Smooth muscle cell (in vitro differentiated cells): ENCODE measurements around the gene FLYWCH1. TPM values are rescaled to one million over a fixed set of nuclear protein-coding genes. Genes with fewer than 3 reads are reported as not detected.

Experiments
- DNase-seq: peaks from one replicate; lab custom pipeline; 2025; ENCODE audit not compliant: unreplicated experiment; lab: John Stamatoyannopoulos, UW
- H2AFZ ChIP-seq: fragments of 200-600 bp; sonication (generic); 2 replicates; pipeline ENCODE4 v1.6.0; 2016; ENCODE audit warnings: antibody characterized with exemption, low read depth, mild to moderate bottlenecking
- H3F3A ChIP-seq: fragments of 200-600 bp; sonication (generic); 2 replicates; pipeline ENCODE4 v1.6.0; 2017; ENCODE audit warnings: antibody characterized with exemption, low read depth
- H3K27ac ChIP-seq: fragments of 200-600 bp; sonication (generic); 2 replicates; pipeline ENCODE4 v1.5.1; 2016; ENCODE audit warnings: low read depth, mild to moderate bottlenecking
- H3K27me3 ChIP-seq: fragments of 200-600 bp; sonication (generic); 2 replicates; pipeline ENCODE4 v1.6.1; 2016; ENCODE audit warnings: low read depth, mild to moderate bottlenecking
- H3K36me3 ChIP-seq: fragments of 200-600 bp; sonication (generic); 2 replicates; pipeline ENCODE4 v1.5.1; 2016; ENCODE audit warnings: low read depth
- H3K4me1 ChIP-seq: fragments of 200-600 bp; sonication (generic); 2 replicates; pipeline ENCODE4 v1.5.1; 2016; ENCODE audit warnings: low read depth
- H3K4me2 ChIP-seq: fragments of 200-600 bp; sonication (generic); 2 replicates; pipeline ENCODE4 v1.6.0; 2016; ENCODE audit warnings: mild to moderate bottlenecking
- H3K4me3 ChIP-seq: fragments of 200-600 bp; sonication (generic); 2 replicates; pipeline ENCODE4 v1.5.1; 2016; ENCODE audit warnings: mild to moderate bottlenecking
- H3K79me2 ChIP-seq: fragments of 200-600 bp; sonication (generic); 2 replicates; pipeline ENCODE4 v1.6.0; 2016; ENCODE audit warnings: low read depth, mild to moderate bottlenecking
- H3K9ac ChIP-seq: fragments of 200-600 bp; sonication (generic); 2 replicates; pipeline ENCODE4 v1.6.0; 2016; ENCODE audit warnings: low read depth
- H3K9me3 ChIP-seq: fragments of 200-600 bp; sonication (generic); replicated peaks from 2 replicates; pipeline ENCODE4 v1.5.1; 2016; ENCODE audit warnings: low read depth
- H4K20me1 ChIP-seq: fragments of 200-600 bp; sonication (generic); 2 replicates; pipeline ENCODE4 v1.6.0; 2016; ENCODE audit warnings: low read depth
- CTCF ChIP-seq: fragments of 200-600 bp; sonication (generic); IDR thresholded peaks from 2 replicates; pipeline ENCODE4 v1.5.1; 2017; ENCODE audit warnings: borderline replicate concordance, mild to moderate bottlenecking, antibody characterized with exemption; ENCODE audit not compliant: insufficient read depth, poor library complexity, severe bottlenecking
- WGBS: methylation state at CpG from one replicate; pipeline ENCODE4 v1.1.7; 2016; ENCODE audit warnings: low lambda C conversion rate; 5-methylcytosine and 5-hydroxymethylcytosine counted together
- polyA plus RNA-seq: library from polyadenylated mRNA; unstranded; fragments of >200 nt; fragmentation: Nextera tagmentation; extraction: Ambion mirVana; gene quantifications from 2 replicates; pipeline ENCODE4 v1.2.1, GENCODE V29; 2016
- total RNA-seq: library from RNA; depleted of rRNA; stranded (reverse); fragments of >200 nt; gene quantifications from 2 replicates; pipeline ENCODE4 v1.2.3, GENCODE V29; 2014

Gene FLYWCH1
- total and polyA plus RNA-seq, 2 experiments from 2014 or later: 13.5 to 26.0 TPM

- Histone ChIP-seq H3K9me3 (no peaks in the 10 kb centered on the region), H4K20me1 (peaks cover 11% of the 10 kb centered on the region), H3K4me3 (peak overlapping the region; percentile 63), H2AFZ (no peak overlapping the region), H3K4me1 (peaks cover 13% of the 10 kb centered on the region), H3K79me2 (no peaks in the 10 kb centered on the region), H3K36me3 (no peaks in the 10 kb centered on the region), H3K27me3 (peaks cover 46% of the 10 kb centered on the region), H3K9ac (no peak overlapping the region), H3F3A (no peaks in the 10 kb centered on the region), H3K27ac (no peak overlapping the region), H3K4me2 (peak overlapping the region; percentile 98)
- DNase-seq: no peak
- WGBS: 63% methylated on average over 12 of the region's 18 CpGs
- TF ChIP-seq CTCF: no peak
These were observed 56.6 kb downstream of the FLYWCH1 start for GRCh38 chr16:2968368-2968737.

- peaks cover 11% of the 10 kb centered on the region for H4K20me1 ChIP-seq
- WGBS: 2% methylated on average over 89 of the region's 98 CpGs
- H3K9ac ChIP-seq: no peak within 1 kb of the TSS
- no peak for TF ChIP-seq CTCF
- no peaks in the 10 kb centered on the region for H3K9me3 ChIP-seq
- DNase-seq: peak; percentile 90
- no peak within 1 kb of the TSS for H3K27ac ChIP-seq
- H3F3A ChIP-seq: no peaks in the 10 kb centered on the region
- no peaks in the 10 kb centered on the region for H3K36me3 ChIP-seq
- peak within 1 kb of the TSS; percentile 84 for H2AFZ ChIP-seq
- peak within 1 kb of the TSS; percentile 98 for H3K4me2 ChIP-seq
- no peaks in the 10 kb centered on the region for H3K79me2 ChIP-seq
- peak within 1 kb of the TSS; percentile 63 for H3K4me3 ChIP-seq
- H3K4me1 ChIP-seq: peaks cover 8% of the 10 kb centered on the region
- peaks cover 40% of the 10 kb centered on the region for H3K27me3 ChIP-seq
These were observed 57.2 kb downstream of the FLYWCH1 start, which contains the start of gene PAQR4 for GRCh38 chr16:2968738-2969544. TSS of gene PAQR4 (plus strand) at chr16:2969348. CDS start at chr16:2969675, 327 bp downstream.

- peak; percentile 45 for TF ChIP-seq CTCF
- Histone ChIP-seq H3K9me3 (no peaks in the 10 kb centered on the region), H3K27me3 (peaks cover 31% of the 10 kb centered on the region), H3K4me2 (peak overlapping the region; percentile 98), H4K20me1 (peaks cover 11% of the 10 kb centered on the region), H3K79me2 (no peaks in the 10 kb centered on the region), H3F3A (no peaks in the 10 kb centered on the region), H2AFZ (peak overlapping the region; percentile 84), H3K9ac (no peak overlapping the region), H3K27ac (no peak overlapping the region), H3K4me1 (no peaks in the 10 kb centered on the region), H3K4me3 (peak overlapping the region; percentile 63), H3K36me3 (no peaks in the 10 kb centered on the region)
- DNase-seq: peak; percentile 10
- WGBS: 3% methylated on average over 68 of the region's 83 CpGs
These were observed 58.1 kb downstream of the FLYWCH1 start for GRCh38 chr16:2969545-2970521.
